GM21423 (cell line): ENCODE measurements around the gene TNS3.
A peak's percentile ranks its signal among the peaks of the same experiment; 100 is the strongest.
"Not testable (repeated sequence)": the region's sequence is repeated elsewhere in the genome, so short reads cannot be mapped to it uniquely, and the experiment has no call there.

Source experiments
- ATAC-seq: cut with Tn5 transposase; IDR thresholded peaks from one replicate; pipeline ENCODE4 v1.9.1; 2021; ENCODE audit warnings: mild to moderate bottlenecking, moderate library complexity; ENCODE audit not compliant: unreplicated experiment

The TNS3 gene

DNA sequence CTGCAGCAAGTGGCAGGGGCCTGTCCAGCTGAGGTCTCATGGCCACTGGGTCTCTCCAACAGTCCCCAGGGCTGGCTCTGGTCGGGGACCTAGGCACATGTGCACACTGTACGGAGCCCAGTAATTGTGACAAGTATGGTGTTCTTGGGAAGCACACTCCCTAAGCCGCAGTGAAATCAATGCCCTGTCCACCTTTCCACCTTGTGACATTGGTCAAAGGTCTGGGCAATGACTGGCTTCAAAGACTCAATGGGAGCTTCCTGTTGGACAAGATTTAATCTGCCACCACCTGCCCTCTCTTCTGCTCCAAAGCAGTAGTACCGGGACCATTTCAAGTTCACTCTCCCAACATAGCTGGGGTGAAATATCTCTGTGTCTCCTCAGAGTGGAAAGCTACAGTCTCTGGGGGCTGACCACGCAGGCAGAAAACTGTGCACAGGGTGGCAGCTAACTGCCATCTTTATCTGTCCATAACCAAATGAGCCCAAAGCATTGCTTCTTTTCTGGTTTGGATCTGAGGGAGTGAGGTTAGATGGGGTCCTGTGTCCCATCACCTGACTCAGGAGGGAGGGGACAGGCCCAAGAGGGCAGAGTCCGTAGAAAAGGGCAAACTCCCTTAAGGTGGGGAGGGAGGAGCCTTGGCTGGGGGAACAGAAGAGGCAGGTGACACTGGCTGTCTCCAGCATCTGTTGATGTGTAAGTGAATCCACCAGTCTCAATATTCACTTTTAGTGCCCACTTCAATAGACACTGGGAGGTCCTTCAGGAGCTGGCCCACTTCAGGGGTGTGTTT lies 307.7 kb downstream of the TNS3 start:
- ATAC-seq, result no peak

DNA sequence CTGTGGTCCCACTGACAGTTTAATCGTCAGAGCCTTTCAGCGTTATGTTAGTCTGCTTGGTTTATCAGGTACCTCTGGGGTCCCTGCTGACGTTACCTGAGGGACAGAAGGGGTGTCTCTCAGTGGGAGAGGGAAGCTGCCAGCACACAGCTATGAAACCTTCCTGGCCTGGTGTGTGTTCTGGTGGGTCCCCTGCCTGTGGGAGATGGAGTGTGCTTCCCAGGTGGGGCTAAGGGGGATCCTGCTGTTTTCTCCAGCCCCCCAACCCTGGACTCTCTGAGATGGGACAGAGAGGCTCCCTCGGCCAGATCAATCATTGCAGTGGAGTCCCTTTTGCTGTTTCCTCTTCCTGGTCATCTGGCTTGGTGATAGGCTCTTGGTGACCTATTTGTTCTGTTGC lies 308.8 kb downstream of the TNS3 start:
- ATAC-seq, result no peak

DNA sequence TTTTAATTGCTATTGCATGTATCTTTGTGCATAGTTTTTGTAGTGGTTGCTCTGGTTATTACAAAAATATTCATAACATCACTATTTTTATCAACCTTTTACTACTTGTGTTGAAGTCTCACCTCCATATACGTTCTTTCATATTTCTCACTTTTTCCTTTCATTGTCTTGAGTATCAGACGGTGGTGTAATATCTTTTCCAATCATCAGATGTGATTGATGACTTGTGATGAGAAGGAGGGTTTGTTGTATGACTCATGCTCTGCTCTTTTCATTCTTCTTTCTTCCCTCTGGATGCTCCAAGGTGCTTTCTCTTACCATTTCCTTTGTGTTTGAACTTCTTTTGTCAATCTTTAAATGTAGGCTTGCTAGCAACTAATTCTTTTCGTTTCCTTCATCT lies 310.2 kb downstream of the TNS3 start:
- no peak for ATAC-seq

DNA sequence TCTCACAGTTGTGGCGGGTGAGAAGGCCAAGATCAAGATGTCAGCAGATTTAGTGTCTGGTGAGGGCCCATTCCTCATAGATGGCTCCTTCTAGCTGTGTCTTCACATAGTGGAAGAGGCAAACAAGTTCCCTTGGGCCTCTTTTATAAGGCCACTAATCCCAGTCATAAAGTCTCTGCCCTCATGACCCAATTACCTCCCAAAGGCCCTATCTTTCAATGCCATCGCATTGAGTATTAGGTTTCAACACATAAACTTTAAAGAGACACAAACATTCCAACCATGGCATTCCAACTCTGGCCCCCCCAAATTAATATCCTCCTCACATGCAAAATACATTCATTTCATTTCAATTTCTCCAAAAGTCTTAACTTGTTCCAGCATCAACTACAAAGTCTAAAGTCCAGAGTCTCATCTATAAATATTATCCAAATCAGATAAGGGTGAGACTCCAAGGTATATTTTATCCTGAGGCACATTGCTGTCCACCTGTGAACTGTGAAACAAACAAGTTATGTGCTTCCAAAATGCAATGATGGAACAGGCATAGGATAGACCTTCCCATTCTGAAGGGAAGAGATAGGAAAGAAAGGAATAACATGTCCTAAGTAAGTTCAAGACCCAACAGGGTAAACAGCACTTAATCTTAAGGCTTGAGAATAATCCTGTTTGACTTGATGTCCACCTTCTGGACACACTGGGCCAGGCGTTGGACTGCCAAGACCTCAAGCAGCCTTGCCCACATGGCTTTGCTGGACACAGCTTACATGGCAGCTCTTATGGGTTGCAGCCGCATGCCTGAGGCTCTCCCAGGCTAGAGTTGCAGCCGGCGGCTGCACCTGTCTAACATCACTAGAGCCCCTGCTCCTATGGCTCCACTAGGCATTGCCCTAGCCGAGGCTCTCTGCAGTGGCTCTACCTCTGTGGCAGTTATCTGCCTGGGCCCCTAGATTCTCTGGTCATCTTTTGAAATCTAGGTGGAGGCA lies 312.8 kb downstream of the TNS3 start:
- no peak for ATAC-seq

DNA sequence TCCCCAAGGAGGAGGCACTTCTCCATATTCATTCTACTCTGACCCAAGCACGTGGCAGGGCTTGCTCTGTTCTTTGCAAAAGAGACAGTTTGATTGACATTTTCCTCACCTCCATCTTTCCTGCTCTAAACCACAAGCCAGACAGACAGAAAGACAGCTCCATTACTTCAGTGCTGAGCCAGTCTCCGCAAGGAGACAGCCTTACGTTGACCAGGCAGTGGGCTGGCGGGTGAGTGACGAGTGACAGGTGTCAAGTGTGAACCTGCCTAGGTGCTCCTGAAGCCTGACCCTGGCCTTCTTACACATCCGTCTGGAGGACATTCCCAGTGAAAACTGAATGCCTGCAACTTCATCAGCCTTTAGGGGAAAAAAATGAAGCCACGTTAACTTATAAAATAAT lies 314.6 kb downstream of the TNS3 start:
- ATAC-seq, result no peak

DNA sequence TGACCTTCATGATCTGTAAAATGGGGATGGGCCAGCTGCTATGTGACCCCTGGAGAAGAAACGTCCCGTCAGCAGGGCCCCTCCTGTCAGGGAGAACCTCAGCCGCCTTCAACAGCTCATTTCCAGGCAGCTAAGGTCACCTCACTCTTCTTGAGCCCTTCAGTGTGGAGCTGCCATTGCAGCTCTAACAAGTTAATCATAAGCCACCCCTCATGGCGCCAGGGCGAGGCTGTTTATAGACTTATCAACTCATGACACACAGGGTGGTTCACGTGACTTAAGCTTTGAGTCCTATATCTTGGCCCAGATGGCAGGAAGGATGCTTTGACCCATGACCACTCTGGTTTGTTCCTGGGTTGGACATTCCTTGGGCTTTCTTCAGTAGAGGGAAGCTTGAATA lies 315.1 kb downstream of the TNS3 start:
- no peak for ATAC-seq

DNA sequence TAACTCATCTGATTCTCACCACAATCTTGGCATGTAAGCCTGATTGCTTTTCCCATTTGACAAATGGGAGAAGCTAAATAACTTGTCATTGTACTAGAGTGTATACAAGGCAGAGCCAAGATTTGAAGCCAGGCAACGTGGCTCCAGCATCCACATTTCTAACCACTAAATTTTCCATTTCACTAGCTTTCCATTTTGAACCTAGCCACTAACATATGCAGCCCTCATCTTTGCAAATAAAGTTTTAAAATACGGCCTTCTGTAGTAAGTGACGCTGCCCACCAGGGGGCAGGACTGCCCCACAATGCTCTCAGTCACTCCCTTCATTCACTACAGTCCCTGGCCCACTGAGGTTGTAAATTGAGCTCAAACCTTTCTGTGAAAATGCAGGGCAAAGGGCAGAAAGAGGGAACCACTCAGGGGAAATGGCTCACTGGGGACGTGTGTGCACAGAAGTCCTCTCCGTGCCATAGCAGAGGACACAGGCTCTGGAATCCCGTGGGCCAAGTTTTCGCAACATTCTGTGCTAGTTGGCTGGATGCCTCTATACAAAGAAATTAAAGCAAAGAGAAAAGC lies 315.7 kb downstream of the TNS3 start:
- ATAC-seq, result no peak

DNA sequence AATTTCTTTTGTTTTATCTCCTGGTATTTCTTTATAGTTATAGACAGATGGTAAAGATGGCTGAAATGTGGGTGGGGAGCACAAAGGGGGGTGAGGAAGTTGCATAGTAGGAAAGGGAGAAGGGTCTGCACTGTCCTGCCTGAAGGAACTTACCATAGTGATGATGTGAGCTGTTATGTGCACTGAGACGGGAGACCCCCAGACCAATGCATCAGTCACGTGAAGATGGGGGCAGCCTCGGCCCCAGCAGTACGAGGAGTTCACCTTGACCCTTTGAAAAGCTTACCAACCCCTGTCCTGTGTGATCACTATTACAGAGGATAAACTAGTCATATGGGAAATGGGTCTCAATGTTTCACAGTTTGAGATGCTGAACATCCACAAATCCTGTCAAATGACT lies 316.3 kb downstream of the TNS3 start:
- ATAC-seq, result no peak

DNA sequence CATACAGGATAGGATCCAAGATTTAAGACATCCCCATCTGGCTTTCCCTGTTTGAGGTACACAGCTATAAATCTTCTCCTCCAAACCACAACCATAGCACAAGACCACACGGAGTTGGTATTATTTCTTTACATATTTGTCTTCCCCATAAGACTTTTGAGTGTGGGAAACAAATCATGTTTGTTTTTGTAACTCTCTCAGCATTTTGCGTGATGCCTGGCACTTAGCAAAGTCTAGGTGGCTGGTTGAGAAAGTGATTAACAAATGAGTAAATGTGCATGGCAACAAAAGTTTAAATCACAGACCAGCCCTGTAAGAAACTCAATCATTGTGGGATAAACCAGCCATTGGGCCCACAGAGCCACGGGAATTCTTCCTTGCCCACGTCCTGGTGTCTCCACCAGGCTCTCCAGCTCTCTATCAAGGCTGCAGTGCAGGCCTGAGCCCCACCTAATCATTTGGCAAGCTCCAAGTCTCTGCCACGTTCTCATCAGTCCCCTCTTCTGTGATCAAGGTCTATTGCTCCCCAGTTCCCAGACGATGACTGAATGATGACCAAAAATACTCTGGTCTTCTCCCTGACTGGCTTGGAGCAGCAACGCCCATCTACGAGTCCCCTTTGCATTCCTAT lies 317.8 kb downstream of the TNS3 start:
- ATAC-seq, result no peak

DNA sequence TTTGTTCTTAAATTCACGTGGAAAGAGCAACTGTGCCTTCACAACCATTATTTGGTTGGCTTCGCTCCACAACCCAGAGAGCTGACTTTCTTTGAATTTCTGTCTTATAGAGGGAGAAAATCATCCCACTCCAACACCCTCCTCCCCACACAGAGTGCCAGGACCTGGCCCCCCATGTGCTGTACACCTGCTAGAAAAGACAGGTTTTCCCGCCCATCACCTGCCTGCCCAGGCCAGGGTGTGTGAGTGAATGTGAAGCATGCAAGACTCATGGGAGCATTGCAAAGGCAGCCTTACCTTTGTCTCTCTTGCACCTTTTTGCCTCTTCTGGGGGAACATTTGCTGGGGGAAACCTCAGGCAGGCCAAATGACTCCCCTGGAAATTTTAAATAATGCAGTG lies 319.0 kb downstream of the TNS3 start:
- no peak for ATAC-seq

DNA sequence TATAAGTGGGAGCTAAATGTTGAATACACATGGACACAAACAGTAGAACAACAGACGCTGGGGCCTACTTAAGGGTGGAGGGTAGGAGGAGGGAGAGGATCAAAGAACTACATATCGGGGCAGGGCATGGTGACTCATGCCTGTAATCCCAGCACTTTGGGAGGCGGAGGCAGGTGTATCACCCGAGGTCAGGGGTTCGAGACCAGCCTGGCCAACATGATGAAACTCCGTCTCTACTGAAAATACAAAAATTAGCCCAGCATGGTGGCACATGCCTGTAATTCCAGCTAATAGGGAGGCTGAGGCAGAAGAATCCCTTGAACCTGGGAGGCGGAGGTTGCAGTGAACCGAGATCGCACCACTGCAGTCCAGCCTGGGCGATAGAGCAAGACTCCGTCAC lies 319.8 kb downstream of the TNS3 start:
- not testable (repeated sequence) for ATAC-seq

DNA sequence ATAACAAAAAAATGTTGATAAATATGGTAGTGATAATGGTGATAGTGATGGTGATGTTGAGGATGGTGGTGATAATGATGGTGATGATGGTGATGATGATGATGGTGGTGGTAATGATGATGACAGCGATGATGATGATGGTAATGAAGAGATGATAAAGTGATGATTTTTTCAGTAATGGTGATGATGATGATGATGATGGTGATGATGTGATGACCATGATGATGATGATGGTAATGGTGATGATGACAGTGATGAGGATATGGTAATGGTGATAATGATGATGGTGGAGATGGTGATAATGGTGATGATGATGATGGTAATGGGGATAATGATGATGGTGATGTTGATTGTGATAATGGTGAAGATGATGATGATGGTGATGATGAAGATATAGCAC lies 321.6 kb downstream of the TNS3 start:
- ATAC-seq, result no peak

DNA sequence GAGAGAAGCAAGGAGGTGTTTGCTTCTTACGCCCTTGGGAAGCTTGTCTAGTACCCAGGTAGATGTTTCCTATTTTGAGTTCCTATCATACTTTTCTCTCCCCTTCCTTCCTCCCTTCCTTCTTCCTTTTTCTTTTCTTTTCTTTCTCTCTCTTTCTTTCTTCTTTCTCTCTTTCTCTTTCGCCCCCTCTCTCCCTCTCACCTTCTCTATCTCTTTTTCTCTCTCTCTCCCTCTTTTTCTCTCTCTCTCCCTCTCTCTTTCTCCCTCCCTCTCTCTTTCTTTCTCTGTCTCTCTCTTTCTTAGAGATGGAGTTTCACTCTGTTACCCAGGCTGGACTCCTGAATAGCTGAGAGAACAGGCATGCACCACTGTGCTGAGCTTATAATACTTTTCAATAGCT lies 322.2 kb downstream of the TNS3 start:
- no peak for ATAC-seq

DNA sequence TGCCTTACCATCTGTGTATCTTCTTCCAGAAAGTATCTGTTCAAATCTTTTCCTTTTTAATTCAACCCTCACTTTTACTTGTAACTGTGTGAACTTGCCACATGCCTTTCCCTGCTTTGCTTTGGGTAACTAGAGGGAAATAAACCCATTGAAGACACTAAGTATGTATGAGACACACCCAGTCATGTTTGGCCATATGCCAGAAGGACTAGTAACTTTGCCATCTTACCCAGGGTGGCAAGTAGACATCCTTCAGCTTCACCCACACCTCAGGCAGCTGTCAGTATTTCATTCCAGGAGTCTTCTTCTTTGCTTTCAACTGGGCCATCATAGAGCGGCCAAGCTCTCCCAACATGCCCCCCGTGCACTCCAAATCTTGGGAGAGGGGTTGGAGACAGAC lies 323.1 kb downstream of the TNS3 start:
- ATAC-seq, result no peak

DNA sequence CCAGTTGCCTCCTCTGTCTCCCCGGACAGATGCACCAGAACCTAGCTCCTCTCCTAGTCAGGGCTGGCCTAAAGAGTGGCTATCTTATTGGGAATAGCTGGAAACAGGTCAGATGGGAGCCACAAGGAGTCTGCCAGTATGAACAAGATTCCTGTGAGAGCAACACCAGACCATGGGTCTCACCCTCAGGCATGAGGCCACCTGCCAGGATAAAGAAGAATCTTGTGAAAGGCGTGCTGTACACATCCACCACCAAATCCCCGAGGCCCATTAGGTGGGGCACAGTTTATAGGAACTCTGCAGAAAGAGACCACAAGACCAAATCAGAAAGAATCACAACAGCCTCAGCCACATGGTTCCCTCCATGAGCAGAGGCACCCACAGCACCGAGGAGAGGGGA lies 325.9 kb downstream of the TNS3 start:
- ATAC-seq, result no peak

DNA sequence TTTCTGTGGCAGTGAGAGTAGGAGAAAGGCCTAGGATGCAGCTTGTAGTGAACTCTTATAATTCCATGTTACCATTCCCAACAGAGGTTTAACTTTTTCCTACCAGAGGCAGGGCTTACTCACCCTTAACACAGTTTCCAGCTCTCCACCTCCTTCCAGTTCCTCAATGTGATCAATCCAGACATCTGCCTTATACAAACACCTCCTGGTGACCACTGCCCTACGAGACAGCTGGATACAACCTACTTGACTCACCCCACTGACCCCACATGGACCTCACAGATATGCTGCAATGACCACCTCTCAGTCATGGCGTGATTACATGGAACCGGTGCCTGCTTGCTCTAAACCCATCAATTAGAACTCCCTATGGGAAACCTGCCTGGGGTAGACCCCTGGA lies 326.5 kb downstream of the TNS3 start:
- ATAC-seq, result no peak

DNA sequence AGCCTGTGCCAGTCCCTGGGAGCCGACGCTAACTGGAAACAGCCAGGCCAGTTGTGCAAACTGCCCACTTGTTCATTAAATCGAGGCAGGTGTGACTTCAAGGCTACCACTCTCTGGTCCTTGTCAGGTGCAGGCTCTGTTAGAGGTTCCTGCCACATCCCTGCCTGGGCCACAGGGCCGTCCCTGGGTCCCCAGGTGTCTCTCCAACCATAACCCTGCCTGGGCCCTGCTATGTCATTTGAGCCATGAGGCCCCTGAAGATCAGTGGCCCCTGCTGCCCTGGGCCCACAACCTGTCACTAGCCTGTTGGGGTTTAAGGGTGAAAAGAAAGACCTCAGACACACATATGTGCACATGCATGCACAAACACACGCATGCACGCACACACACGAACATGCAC lies 326.9 kb downstream of the TNS3 start:
- no peak for ATAC-seq

DNA sequence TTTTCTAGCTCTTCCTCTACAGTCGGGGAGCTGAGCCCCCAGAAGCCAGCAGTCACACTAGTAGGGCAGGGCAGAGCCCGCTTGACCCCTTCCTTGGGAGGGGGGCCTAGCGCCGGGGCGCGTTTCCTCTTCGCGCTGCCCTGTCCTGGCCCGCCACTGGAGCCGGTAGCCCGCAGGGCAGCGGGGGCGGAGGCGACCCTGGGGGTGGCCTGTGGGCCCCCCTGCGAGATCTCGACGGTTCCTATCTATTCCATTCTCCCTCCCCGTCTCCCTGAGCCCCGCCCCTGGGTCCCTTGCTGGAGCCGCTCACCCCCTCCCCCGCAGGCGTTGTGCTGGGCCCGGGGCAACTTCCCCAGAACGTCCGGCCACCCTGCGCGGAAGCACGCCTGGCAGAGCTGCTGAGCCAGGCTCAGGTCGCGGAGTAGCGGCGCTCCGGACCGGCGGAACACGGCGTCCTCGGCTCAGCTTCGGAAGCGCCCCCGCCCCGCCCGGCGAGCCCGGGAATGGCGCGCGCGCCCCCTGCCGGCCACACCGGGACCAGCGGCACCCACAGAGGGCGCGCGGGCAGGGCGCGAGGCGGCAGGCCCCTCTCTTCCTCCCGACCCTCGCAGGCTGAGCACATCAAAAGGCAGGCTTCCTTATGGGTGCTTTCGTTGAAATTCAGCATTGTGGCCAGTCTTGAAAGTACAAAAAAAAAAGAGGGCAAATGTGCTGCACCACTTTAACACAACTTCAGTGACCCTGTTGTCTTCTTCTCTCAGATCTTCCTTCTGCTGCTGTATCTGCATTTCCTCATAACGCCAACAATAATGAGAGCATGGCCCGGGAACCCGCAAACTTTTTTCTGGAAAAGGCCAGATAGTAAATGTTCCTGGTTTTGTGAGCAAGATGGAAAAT lies 327.6 kb downstream of the TNS3 start:
- peak; percentile 81 for ATAC-seq

DNA sequence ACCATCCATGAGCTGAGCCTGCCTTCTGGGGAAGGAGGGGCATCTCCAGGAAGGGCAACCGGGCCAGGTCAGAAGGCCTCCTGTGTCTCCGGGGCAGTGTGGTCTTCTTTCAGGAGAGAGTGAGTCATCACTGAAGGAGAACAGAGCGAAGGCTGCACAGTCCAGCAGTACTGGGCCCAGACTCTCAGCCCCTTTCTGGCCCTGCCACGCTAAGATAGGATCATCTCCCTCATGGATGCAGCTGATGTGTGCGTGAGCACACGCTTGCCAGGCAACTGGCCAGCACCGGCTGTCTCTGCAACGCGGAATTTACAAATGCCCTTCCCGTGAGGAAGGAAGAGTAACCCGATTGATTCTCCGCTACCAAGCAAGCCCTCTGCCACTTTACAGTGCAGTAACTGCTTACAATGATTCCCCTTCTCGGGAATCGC lies 328.2 kb downstream of the TNS3 start:
- ATAC-seq, result peak; percentile 35

DNA sequence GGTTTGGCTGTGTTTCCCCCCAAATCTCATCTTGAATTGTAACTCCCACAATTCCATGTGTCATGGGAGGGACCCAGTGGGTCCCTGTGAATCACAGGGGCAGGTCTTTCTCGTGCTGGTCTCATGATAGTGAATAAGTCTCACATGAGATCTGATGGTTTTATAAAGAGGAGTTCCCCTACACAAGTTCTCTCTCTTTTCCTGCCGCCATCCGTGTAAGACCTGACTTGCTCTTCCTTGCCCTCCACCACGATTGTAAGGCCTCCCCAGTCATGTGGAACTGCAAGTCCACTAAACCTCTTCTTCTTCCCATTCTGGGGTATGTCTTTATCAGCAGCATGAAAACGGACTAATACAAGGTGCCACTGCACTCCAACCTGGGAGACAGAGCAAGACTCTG lies 329.2 kb downstream of the TNS3 start:
- ATAC-seq, result no peak
